ES-I3 (cell line): ENCODE data around the gene PCLO.

ENCODE experiments used
- H3K36me3 ChIP-seq: 2 replicates; pipeline ENCODE4 v1.6.1; 2013; ENCODE audit warnings: mild to moderate bottlenecking, low read length, control low read depth, moderate library complexity; ENCODE audit not compliant: insufficient read depth
- H3K4me1 ChIP-seq: 2 replicates; pipeline ENCODE4 v1.6.1; 2013; ENCODE audit warnings: mild to moderate bottlenecking, control low read depth, low read length; ENCODE audit not compliant: insufficient read depth
- H3K9ac ChIP-seq: 2 replicates; pipeline ENCODE4 v1.6.1; 2013; ENCODE audit warnings: low read depth, mild to moderate bottlenecking, low read length, moderate library complexity
- H3K9me3 ChIP-seq: 2 replicates; pipeline ENCODE4 v1.6.1; 2013; ENCODE audit warnings: mild to moderate bottlenecking, low read length, moderate library complexity; ENCODE audit not compliant: control insufficient read depth, insufficient read depth

The PCLO gene

GRCh38 chr7:82839555-82839954 is 323.1 kb downstream of the PCLO start:
- Histone ChIP-seq H3K36me3 (no peaks in the 10 kb centered on the region), H3K9ac (0 out of 2 replicates have a peak overlapping the region, but pooled peaks have one; percentile 6), H3K4me1 (peaks cover 5% of the 10 kb centered on the region), H3K9me3 (no peaks in the 10 kb centered on the region; the same call in 1 of the 2 replicates)

DNA sequence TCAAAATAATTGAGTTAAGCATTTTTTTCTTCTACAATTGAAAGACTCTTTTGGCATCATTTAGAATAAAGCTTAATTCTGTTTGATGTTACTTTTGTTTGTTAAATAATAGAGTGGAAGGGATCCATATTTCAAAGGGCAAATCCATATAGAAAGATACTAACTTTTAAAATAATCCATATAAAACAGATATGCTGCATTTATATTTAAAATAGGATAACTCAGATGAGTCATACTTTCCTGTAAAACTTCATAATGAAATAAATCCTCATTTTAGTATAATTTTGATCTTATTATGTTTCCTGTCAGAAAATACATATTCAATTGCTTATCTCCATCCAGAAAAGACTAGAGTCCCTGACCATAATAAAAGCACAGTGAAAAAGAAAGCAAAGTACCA is 323.6 kb downstream of the PCLO start:
- H3K4me1 ChIP-seq = peaks cover 5% of the 10 kb centered on the region
- no peaks in the 10 kb centered on the region; the same call in 1 of the 2 replicates for H3K9me3 ChIP-seq
- no peak overlapping the region for H3K9ac ChIP-seq
- no peaks in the 10 kb centered on the region for H3K36me3 ChIP-seq

DNA sequence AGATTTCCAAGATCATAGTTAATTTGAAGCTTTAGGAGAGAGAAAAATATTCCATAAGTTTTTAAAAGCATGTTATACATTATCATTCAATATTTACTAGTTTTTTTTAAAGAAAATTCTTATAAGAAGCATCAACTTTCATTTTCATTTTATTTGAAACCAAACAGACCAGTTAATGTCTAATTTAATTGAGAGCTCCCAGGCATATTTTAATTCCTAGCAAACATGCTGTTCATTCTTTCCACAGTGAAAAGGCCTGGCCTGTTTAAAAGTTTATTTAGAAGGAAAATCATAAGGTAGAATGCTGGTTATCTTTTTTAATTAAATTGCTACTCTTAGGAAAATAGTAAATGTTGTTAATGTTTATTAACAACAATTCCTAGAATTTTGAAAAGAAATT is 324.4 kb downstream of the PCLO start:
- Histone ChIP-seq H3K4me1 (peaks cover 5% of the 10 kb centered on the region), H3K9ac (no peak overlapping the region), H3K9me3 (no peaks in the 10 kb centered on the region; the same call in 1 of the 2 replicates), H3K36me3 (no peaks in the 10 kb centered on the region)

DNA sequence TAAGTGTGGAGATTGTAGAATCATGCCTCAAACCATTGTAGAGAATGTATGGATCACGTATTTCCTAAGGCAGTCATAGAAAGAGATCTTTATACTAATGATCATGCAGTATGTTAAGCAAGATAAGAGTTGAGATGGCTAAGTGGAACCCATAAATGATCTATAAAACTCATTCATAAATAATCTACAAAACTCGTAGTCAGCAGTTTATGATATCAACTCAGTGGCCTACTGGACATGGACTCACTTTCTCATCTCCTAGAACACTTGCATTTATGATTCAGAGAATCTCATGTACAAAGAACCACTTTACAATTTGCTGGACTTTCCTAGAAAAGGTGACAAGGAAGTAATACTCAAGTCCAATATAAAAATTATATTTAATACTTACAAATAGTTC is 339.6 kb downstream of the PCLO start:
- Histone ChIP-seq H3K9ac (no peak overlapping the region), H3K4me1 (peaks cover 4% of the 10 kb centered on the region; the same call in 1 of the 2 replicates), H3K36me3 (no peaks in the 10 kb centered on the region), H3K9me3 (no peaks in the 10 kb centered on the region)

GRCh38 chr7:82821037-82821436 is 341.6 kb downstream of the PCLO start:
- no peaks in the 10 kb centered on the region for H3K36me3 ChIP-seq
- H3K4me1 ChIP-seq = peaks cover 13% of the 10 kb centered on the region; the same call in 1 of the 2 replicates

DNA sequence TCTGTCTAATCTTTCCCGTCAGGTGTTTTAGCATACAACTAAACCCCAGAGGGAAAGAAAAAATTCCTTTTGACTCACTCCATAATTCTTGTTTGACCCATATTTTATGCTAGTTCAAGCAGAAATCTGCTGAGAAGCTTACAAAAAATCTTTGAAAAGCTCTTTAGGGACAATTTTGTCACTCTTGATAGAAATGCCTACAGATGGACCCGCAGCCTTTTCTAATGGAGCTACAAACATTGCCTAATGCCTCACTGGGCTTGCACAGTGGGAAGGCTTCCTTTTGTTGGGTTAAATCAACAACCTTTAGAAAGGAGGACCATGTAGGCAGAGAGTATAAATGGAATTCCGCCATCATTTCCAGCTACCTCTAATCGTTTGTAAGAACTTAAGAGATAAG is 344.5 kb downstream of the PCLO start:
- H3K9ac ChIP-seq = no peak overlapping the region
- H3K4me1 ChIP-seq = peaks cover 13% of the 10 kb centered on the region; the same call in 1 of the 2 replicates
- H3K9me3 ChIP-seq = no peaks in the 10 kb centered on the region
- H3K36me3 ChIP-seq = no peaks in the 10 kb centered on the region

More at GRCh38 chr7:82821037-82821436, 341.6 kb downstream of the PCLO start:
- Histone ChIP-seq H3K9me3 (no peaks in the 10 kb centered on the region), H3K9ac (no peak overlapping the region)

- no peaks in the 10 kb centered on the region for H3K36me3 ChIP-seq
- H3K9ac ChIP-seq = no peak overlapping the region
- H3K9me3 ChIP-seq = no peaks in the 10 kb centered on the region
- peaks cover 13% of the 10 kb centered on the region; the same call in 1 of the 2 replicates for H3K4me1 ChIP-seq
These were observed 346.4 kb downstream of the PCLO start for GRCh38 chr7:82816272-82816671.

GRCh38 chr7:82810558-82811259 is 352.0 kb downstream of the PCLO start:
- H3K36me3 ChIP-seq = no peaks in the 10 kb centered on the region
- peaks cover 3% of the 10 kb centered on the region; the same call in 1 of the 2 replicates for H3K4me1 ChIP-seq
- H3K9ac ChIP-seq = no peak overlapping the region
- no peaks in the 10 kb centered on the region for H3K9me3 ChIP-seq

DNA sequence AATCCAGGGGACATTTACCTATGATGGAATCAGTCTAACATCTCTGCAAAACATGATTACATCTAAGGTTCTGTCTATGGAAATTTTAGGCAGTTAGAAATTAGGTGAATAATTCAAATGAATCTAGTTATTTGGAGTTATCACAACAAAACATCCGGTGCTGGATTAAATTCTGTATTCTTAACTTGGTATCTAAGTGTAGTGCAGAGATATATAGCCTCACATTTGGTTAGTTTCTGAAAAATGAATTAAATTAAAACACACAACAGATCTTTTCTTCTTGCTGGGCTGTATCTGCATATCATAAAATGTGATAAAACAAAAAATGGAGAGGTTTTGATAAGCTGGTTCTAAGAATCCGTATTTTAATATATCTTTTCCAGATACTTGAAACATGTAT is 354.1 kb downstream of the PCLO start:
- Histone ChIP-seq H3K4me1 (peaks cover 10% of the 10 kb centered on the region), H3K9ac (no peak overlapping the region), H3K9me3 (no peaks in the 10 kb centered on the region), H3K36me3 (no peaks in the 10 kb centered on the region)

DNA sequence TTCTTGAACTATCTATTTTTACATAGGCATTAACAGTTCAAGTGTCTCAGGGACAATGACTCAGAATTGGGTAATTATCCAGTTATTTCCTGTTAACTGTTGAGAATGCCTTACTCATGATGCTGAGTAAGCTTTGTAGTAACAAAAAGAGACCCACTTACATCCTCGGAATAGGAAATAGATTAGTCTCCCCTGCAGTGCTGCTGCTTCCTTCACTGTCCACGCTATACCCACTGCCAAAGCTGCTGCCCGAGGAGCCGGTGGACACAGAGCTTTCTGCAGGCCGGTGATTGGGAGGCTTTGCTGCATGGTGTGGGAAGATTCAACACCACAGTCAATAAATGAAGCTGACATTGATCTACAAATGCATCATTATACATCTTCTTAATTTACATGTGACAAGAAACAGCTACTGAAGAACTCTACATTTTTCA is 357.1 kb downstream of the PCLO start:
- H3K4me1 ChIP-seq = peaks cover 10% of the 10 kb centered on the region
- H3K9ac ChIP-seq = peak overlapping the region; percentile 21; the same call in 1 of the 2 replicates
- no peaks in the 10 kb centered on the region for H3K36me3 ChIP-seq
- no peaks in the 10 kb centered on the region for H3K9me3 ChIP-seq

DNA sequence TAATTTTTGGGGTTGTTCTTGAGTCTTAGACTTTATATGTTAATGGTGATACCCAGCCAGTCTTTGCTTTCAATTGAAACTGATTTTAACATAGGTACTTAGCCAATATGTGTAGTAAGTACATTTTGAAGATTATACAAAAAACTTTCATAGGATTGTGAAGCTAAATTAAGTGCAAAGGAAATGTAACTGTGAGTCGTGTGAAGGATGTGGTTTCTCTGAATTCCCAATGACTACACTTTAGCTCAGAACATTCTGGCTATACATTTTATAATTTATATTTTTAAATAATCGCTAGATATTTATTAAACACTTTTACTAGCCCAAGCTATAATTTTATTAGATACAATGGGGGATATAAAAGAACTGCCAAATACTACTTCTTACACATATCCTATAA is 359.3 kb downstream of the PCLO start:
- Histone ChIP-seq H3K9me3 (no peaks in the 10 kb centered on the region), H3K9ac (no peak overlapping the region), H3K36me3 (no peaks in the 10 kb centered on the region), H3K4me1 (peaks cover 10% of the 10 kb centered on the region)

GRCh38 chr7:82789883-82790609 is 372.6 kb downstream of the PCLO start:
- Histone ChIP-seq H3K4me1 (no peaks in the 10 kb centered on the region; the same call in 1 of the 2 replicates), H3K9me3 (peaks cover 4% of the 10 kb centered on the region), H3K36me3 (no peaks in the 10 kb centered on the region), H3K9ac (no peak overlapping the region)

- Histone ChIP-seq H3K36me3 (no peaks in the 10 kb centered on the region), H3K9me3 (no peaks in the 10 kb centered on the region), H3K4me1 (no peaks in the 10 kb centered on the region), H3K9ac (no peak overlapping the region)
These were observed 384.7 kb downstream of the PCLO start for GRCh38 chr7:82778021-82778420.

- H3K4me1 ChIP-seq = peaks cover 19% of the 10 kb centered on the region; the same call in 1 of the 2 replicates
- H3K9me3 ChIP-seq = no peaks in the 10 kb centered on the region
- no peak overlapping the region for H3K9ac ChIP-seq
- H3K36me3 ChIP-seq = no peaks in the 10 kb centered on the region
These were observed 399.8 kb downstream of the PCLO start for GRCh38 chr7:82762880-82763279.

DNA sequence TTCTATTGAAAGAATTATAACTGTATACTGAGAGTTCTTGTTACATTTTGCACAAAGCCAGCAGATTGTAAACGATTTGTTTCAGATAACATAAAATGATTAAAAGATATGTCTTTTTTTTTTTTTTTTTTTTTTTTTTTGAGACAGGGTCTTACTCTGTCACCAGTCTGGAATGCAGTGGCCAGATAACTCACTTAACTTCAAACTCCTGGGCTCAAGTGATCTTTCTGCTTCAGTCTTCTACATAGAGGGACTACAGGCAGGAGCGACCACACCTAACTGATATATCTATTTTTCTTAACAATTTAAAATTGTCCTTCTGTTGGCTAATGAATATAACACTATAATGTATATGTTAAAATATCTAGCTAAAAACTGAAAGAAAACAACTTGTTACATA is 401.9 kb downstream of the PCLO start:
- Histone ChIP-seq H3K9ac (no peak overlapping the region), H3K4me1 (peaks cover 19% of the 10 kb centered on the region; the same call in 1 of the 2 replicates), H3K36me3 (no peaks in the 10 kb centered on the region), H3K9me3 (no peaks in the 10 kb centered on the region)
